Fibroblast of upper back skin (primary cell): Measurements from ENCODE around the gene PPA1.
A peak's percentile ranks its signal among the peaks of the same experiment; 100 is the strongest.
"Not testable (repeated sequence)": the region's sequence is repeated elsewhere in the genome, so short reads cannot be mapped to it uniquely, and the experiment has no call there.

Source experiments
- DNase-seq: peaks from one replicate; pipeline ENCODE4 v3.0.0-alpha.2; 2013

Gene PPA1

GRCh38 chr10:70254778-70255328, 21.6 kb upstream of the PPA1 start:
- no peak for DNase-seq

GRCh38 chr10:70253878-70254765, 20.9 kb upstream of the PPA1 start:
- no peak for DNase-seq

GRCh38 chr10:70250961-70251680, 17.9 kb upstream of the PPA1 start:
- no peak for DNase-seq

GRCh38 chr10:70247360-70247759, 14.1 kb upstream of the PPA1 start:
- no peak for DNase-seq

GRCh38 chr10:70241081-70241480, 7.9 kb upstream of the PPA1 start:
- no peak for DNase-seq

GRCh38 chr10:70239986-70240385, 6.8 kb upstream of the PPA1 start:
- DNase-seq = not testable (repeated sequence)

- DNase-seq = not testable (repeated sequence)
These were observed 6.1 kb upstream of the PPA1 start for GRCh38 chr10:70239077-70239976.

- not testable (repeated sequence) for DNase-seq
These were observed 4.8 kb upstream of the PPA1 start for GRCh38 chr10:70237958-70238536.

GRCh38 chr10:70234668-70235447, 1.6 kb upstream of the PPA1 start:
- DNase-seq = peak; percentile 85

GRCh38 chr10:70233939-70234300, 691 bp upstream of the PPA1 start:
- DNase-seq = no peak

GRCh38 chr10:70232859-70233108, 445 bp downstream of the PPA1 start:
- DNase-seq = no peak

GRCh38 chr10:70232155-70232858, 922 bp downstream of the PPA1 start:
- DNase-seq = peak; percentile 41

- no peak for DNase-seq
These were observed 4.7 kb downstream of the PPA1 start for GRCh38 chr10:70228491-70228890.

- DNase-seq = no peak
These were observed 5.5 kb downstream of the PPA1 start for GRCh38 chr10:70227548-70228320.

- no peak for DNase-seq
These were observed 9.5 kb downstream of the PPA1 start for GRCh38 chr10:70223728-70224127.

GRCh38 chr10:70222811-70223447, 10.3 kb downstream of the PPA1 start:
- DNase-seq = not testable (repeated sequence)

GRCh38 chr10:70222340-70222794, 10.9 kb downstream of the PPA1 start:
- DNase-seq = no peak

- DNase-seq = no peak
These were observed 12.2 kb downstream of the PPA1 start for GRCh38 chr10:70221030-70221429.

GRCh38 chr10:70212879-70213278, 20.4 kb downstream of the PPA1 start:
- DNase-seq = peak; percentile 65

- DNase-seq = no peak
These were observed 21.0 kb downstream of the PPA1 start for GRCh38 chr10:70212277-70212676.
